HepG2 (cell line): ENCODE data around the gene ADGRE3. TPM values are rescaled to one million over a fixed set of nuclear protein-coding genes. Genes with fewer than 3 reads are reported as not detected.

Experiments
- ASH2L ChIP-seq: fragments of 300-600, 200-600 bp; sonication (generic); IDR thresholded peaks from 2 replicates; pipeline ENCODE4 v1.7.0; 2017; ENCODE audit warnings: low read depth, mild to moderate bottlenecking, moderate library complexity, mixed read lengths, low read length; ENCODE audit not compliant: insufficient read length
- BORCS8-MEF2B ChIP-seq: sonication (generic); formaldehyde crosslinking; IDR thresholded peaks from 2 replicates; pipeline ENCODE4 v1.8.0; 2022; ENCODE audit warnings: mild to moderate bottlenecking, missing genetic modification reagents
- CREM ChIP-seq, 2 experiments: sonication (generic) in 1 of 2; formaldehyde crosslinking in 1 of 2; IDR thresholded peaks; 2 replicates each; pipeline versions ENCODE4 v1.4.0 to v1.6.1; 2016 to 2020; ENCODE audit warnings: antibody characterized with exemption in 1 of 2, mild to moderate bottlenecking in 1 of 2, missing genetic modification reagents in 1 of 2
- DPF2 ChIP-seq: sonication (generic); formaldehyde crosslinking; IDR thresholded peaks from 2 replicates; pipeline ENCODE4 v1.4.0; 2020; ENCODE audit warnings: mild to moderate bottlenecking, low read depth, missing genetic modification reagents, borderline replicate concordance
- EZH2 ChIP-seq: conservative IDR thresholded peaks from 2 replicates; pipeline ENCODE4 v1.6.1; 2012; ENCODE audit warnings: mild to moderate bottlenecking, low read depth, low read length, moderate library complexity
- GABPA ChIP-seq, 2 experiments: IDR thresholded peaks; 2 replicates each; pipeline ENCODE4 v1.6.1; 2011 to 2016; ENCODE audit warnings: low read depth in 2 of 2, low read length in 1 of 2, missing biosample characterization in 1 of 2, missing genetic modification characterization in 1 of 2
- HNRNPH1 ChIP-seq: fragments of 200-400 bp; formaldehyde crosslinking; optimal IDR thresholded peaks from 2 replicates; pipeline ENCODE3; 2017; ENCODE audit warnings: mild to moderate bottlenecking, low read depth, low read length
- MYNN ChIP-seq: sonication (generic); formaldehyde crosslinking; IDR thresholded peaks from 2 replicates; pipeline ENCODE4 v1.4.0; 2020; ENCODE audit warnings: mild to moderate bottlenecking, low read depth, missing genetic modification reagents
- NR2C2 ChIP-seq: sonication (generic); formaldehyde crosslinking; IDR thresholded peaks from 2 replicates; pipeline ENCODE4 v1.4.0; 2020; ENCODE audit warnings: missing genetic modification reagents, mild to moderate bottlenecking, moderate library complexity, borderline replicate concordance
- PAXIP1 ChIP-seq: sonication (generic); formaldehyde crosslinking; conservative IDR thresholded peaks from 2 replicates; pipeline ENCODE4 v1.4.0; 2020; ENCODE audit warnings: mild to moderate bottlenecking, missing genetic modification reagents, moderate library complexity
- PHF20 ChIP-seq: sonication (generic); formaldehyde crosslinking; IDR thresholded peaks from 2 replicates; pipeline ENCODE4 v1.5.0; 2020; ENCODE audit warnings: mild to moderate bottlenecking, missing genetic modification reagents
- PHF8 ChIP-seq: sonication (generic); formaldehyde crosslinking; IDR thresholded peaks from 2 replicates; pipeline ENCODE4 v1.5.0; 2020; ENCODE audit warnings: missing genetic modification reagents
- RFX3 ChIP-seq: IDR thresholded peaks from 2 replicates; pipeline ENCODE4 v1.6.1; 2016; ENCODE audit warnings: missing biosample characterization, missing genetic modification reagents
- SALL2 ChIP-seq: sonication (generic); formaldehyde crosslinking; IDR thresholded peaks from 2 replicates; pipeline ENCODE4 v1.8.1; 2023; ENCODE audit warnings: mild to moderate bottlenecking, missing genetic modification reagents, inconsistent platforms
- TMF1 ChIP-seq: sonication (generic); formaldehyde crosslinking; IDR thresholded peaks from 2 replicates; pipeline ENCODE4 v1.8.1; 2022; ENCODE audit warnings: low read depth, missing genetic modification reagents
- YY1 ChIP-seq: IDR thresholded peaks from 2 replicates; pipeline ENCODE4 v1.6.1; 2011; ENCODE audit warnings: low read length, low read depth, moderate library complexity, mild to moderate bottlenecking; ENCODE audit not compliant: insufficient read depth, insufficient replicate concordance
- ZNF138 ChIP-seq: sonication (generic); formaldehyde crosslinking; IDR thresholded peaks from 2 replicates; pipeline ENCODE4 v1.5.0; 2020; ENCODE audit warnings: mild to moderate bottlenecking, low read depth, missing genetic modification reagents
- ZNF18 ChIP-seq: sonication (generic); formaldehyde crosslinking; IDR thresholded peaks from 2 replicates; pipeline ENCODE4 v1.8.0; 2022; ENCODE audit warnings: mild to moderate bottlenecking, missing genetic modification reagents; ENCODE audit not compliant: insufficient replicate concordance
- ZNF232 ChIP-seq: sonication (generic); formaldehyde crosslinking; IDR thresholded peaks from 2 replicates; pipeline ENCODE4 v1.4.0; 2020; ENCODE audit warnings: missing genetic modification reagents, borderline replicate concordance
- ZNF350 ChIP-seq: sonication (generic); formaldehyde crosslinking; IDR thresholded peaks from 2 replicates; pipeline ENCODE4 v1.4.0; 2020; ENCODE audit warnings: mild to moderate bottlenecking, low read depth, missing genetic modification reagents, borderline replicate concordance
- ZNF589 ChIP-seq: sonication (generic); formaldehyde crosslinking; conservative IDR thresholded peaks from 2 replicates; pipeline ENCODE4 v1.8.0; 2022; ENCODE audit warnings: mild to moderate bottlenecking, moderate library complexity, missing genetic modification reagents
- ZNF766 ChIP-seq: sonication (generic); formaldehyde crosslinking; IDR thresholded peaks from 2 replicates; pipeline ENCODE4 v1.5.0; 2020; ENCODE audit warnings: missing genetic modification reagents, borderline replicate concordance
- ZNF777 ChIP-seq: sonication (generic); formaldehyde crosslinking; IDR thresholded peaks from 2 replicates; pipeline ENCODE4 v1.4.0; 2020; ENCODE audit warnings: missing genetic modification reagents
- polyA plus RNA-seq, 8 experiments: library from polyadenylated mRNA; depleted of rRNA in 3 of 8; stranded (reverse) in 7 of 8; unstranded in 1 of 8; fragments of >200 nt; fragmentation: Illumina TruSeq in 4 of 8; extraction: Trizol in 4 of 8; gene quantifications; 2 replicates each; pipeline versions ENCODE4 v1.2.1 to v1.2.3, GENCODE V29; 2011 to 2016; ENCODE audit warnings: low read depth in 4 of 8, missing spikeins in 1 of 8, mixed read lengths in 1 of 8; ENCODE audit not compliant: insufficient read depth in 1 of 8
- total RNA-seq, 5 experiments: library from RNA; depleted of rRNA; stranded (reverse); fragments of >200 nt; fragmentation: Illumina TruSeq; extraction: Trizol; gene quantifications; 2 replicates each; pipeline ENCODE4 v1.2.3, GENCODE V29; 2016; ENCODE audit warnings: low read depth in 1 of 5

ADGRE3 gene
- total and polyA plus RNA-seq, 2 of the 13 experiments (the other 11 are each of a cell fraction or from before 2014, with no cell fraction given), result not detected

- TF ChIP-seq PAXIP1 (no peak), ZNF766 (no peak), HNRNPH1 (no peak), SALL2 (CRISPR knock-in tag) (0 out of 2 replicates have a peak, but pooled peaks have one; percentile 13), ZNF777 (CRISPR knock-in tag) (peak; percentile 76), ZNF232 (CRISPR knock-in tag) (peak; percentile 26; the same call in 1 of the 2 replicates), ZNF18 (CRISPR knock-in tag) (peak; percentile 72), ZNF589 (no peak), GABPA (IDR thresholded peaks at IDR 0.05; ENCODE audit: low read depth, low read length) (peak; percentile 96), GABPA (CRISPR knock-in tag; IDR thresholded peaks at IDR 0.05; ENCODE audit: low read depth) (peak; percentile 91), NR2C2 (CRISPR knock-in tag) (peak; percentile 89), BORCS8-MEF2B (CRISPR knock-in tag) (peak; percentile 32; the same call in 1 of the 2 replicates), CREM (IDR thresholded peaks at IDR 0.05) (peak; percentile 44; the same call in 1 of the 2 replicates), CREM (CRISPR knock-in tag; IDR thresholded peaks at IDR 0.05) (no peak), PHF20 (CRISPR knock-in tag) (peak; percentile 87), RFX3 (CRISPR knock-in tag) (no peak), DPF2 (CRISPR knock-in tag) (no peak), MYNN (CRISPR knock-in tag) (no peak), YY1 (peak; percentile 59), PHF8 (CRISPR knock-in tag) (peak; percentile 68), ZNF138 (CRISPR knock-in tag) (0 out of 2 replicates have a peak, but pooled peaks have one; percentile 30), ASH2L (peak; percentile 84), TMF1 (CRISPR knock-in tag) (0 out of 2 replicates have a peak, but pooled peaks have one; percentile 45), ZNF350 (CRISPR knock-in tag) (peak; percentile 41; the same call in 1 of the 2 replicates), EZH2 (no peak)
Measured at GRCh38 chr19:14689598-14690503, 15.2 kb upstream of the ADGRE3 start, which contains the start of gene ZNF333 (continued).
